NCI-H2171 (cell line): ENCODE measurements around the gene KLHDC8A.
"Not testable (repeated sequence)": the region's sequence is repeated elsewhere in the genome, so short reads cannot be mapped to it uniquely, and the experiment has no call there.

Experiments
- DNase-seq: peaks from one replicate; lab custom pipeline; 2025; lab: John Stamatoyannopoulos, UW

Gene KLHDC8A

GRCh38 chr1:205297546-205298177 is 59.1 kb downstream of the KLHDC8A start:
- not testable (repeated sequence) for DNase-seq

- no peak for DNase-seq
These were observed 60.6 kb downstream of the KLHDC8A start for GRCh38 chr1:205296154-205296553.

GRCh38 chr1:205294934-205295333 is 61.8 kb downstream of the KLHDC8A start:
- DNase-seq, result no peak

DNA sequence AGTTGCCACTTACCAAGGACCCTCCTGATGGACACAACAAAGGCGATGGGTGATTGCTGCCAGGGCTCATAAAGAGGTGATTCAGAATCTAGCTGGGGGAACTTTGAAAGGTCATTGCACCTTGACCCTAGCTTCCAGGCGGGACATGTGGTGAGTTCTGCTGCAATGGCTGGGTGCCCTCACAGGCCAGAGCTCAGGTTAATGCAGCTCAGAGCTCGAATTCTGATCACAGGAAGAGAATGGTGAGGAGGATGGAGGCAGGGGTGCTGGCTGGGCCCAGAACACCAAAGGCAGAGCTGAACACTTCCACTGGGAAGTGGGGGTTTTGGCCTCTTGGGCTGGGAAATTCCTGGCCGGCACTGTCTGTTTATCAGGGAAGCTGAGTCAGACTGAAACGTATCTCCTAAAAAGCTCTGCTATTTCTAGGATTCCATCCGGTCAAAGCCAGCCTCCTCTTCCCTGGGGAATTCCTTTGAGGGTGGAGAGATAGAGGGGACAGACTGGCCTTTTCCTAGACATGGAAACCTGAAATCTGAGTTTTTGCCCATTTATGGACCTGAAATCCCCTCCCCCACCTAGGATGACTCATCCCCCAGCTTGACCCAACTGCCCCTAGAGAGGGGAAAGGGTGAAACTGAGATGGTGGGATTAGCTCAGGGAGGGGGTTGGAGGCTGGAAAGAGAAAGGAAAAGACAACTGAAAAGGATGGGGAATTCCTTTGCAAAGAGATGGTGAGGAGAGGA is 62.4 kb downstream of the KLHDC8A start:
- no peak for DNase-seq

DNA sequence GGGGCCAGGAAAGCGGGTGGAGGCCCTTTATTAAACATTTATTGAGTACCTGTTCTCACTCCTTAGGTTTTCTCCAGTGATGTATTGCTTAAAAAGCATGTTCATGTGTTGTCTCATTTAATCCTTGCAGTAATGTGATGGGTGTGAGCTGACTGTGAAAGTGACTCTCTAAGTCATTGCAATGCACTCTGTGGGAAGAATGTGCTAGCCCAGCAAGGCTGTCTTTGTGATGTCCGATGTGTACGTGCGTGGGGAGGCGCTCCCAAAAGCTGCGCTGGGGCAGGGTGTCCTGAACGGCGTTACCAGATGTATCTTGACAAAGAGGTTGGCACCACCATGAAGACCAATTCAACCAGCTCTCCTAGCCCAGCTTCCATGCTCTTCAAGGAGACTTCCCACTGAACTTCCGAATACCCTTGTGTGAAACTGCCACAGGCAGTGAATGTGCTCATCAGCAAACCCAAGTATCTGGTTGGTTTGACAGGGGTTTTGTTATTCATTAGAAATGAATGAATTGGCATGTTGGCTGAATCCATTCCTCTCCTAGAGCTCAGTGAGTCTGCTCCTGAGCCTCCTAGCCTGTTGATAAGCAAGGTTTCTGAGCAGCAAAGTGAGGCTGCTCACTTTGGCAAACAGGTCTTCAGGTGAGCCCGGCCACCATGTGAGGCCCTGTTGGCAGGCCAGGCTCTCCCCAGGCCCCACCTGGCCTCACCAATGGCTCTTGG is 63.2 kb downstream of the KLHDC8A start:
- DNase-seq, result no peak

- no peak for DNase-seq
These were observed 65.1 kb downstream of the KLHDC8A start for GRCh38 chr1:205291596-205291995.

DNA sequence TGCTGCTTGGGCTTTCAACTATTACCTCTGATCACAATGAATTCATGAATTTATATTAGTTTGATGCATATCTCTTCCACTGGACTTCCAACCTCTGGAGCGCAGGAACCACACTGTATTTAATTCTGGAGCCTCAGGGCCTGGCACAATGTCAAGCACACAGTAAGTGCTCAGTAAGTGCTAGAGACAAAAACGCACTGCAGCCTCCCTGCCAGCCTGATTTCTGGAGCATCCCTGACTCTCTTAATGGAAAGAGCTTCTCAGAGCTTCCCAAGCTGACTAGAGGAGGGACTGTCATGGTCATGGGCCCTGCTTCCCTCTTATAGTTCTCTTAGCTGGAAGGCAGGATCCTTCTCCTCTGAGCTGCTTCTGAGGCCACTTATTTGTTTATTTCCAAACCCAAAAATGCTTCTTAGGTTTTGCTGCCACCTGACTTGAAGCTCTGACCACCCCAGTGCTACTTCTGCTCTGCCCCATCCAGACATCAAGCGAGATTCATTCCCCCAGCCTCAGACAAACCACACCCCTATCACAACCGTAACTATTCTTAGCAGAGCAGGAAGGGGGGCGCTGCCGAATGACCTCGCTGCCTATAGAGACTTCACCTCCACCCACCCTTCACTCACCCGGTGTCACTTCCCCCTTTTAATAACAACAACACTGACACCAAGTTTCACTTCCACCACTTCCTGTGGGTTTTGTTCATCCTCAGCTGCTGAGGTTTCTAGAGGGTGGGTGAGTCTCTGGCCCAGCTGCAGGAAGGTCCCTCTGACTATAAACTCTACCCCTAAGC is 68.8 kb downstream of the KLHDC8A start:
- no peak for DNase-seq

DNA sequence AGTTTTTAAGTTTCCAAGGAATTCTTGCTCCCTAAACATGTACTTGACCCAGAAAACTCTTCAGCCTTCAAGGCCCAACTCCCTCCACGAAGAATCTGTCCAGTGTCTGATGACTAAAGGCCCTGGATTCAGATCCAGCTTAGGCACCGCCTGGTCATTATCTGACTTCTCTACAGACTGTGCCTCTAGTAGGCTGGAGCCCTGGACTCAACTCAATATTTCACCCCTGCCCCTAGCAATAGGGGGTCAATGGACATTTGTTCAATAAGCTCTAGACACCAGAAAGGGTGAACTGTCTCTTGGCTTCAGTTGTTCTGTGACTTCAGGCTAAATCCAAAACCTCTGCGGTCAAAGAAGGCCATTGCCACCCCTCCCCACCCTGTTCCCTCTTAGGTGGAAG is 69.6 kb downstream of the KLHDC8A start:
- DNase-seq, result no peak

- DNase-seq, result no peak
These were observed 70.3 kb downstream of the KLHDC8A start for GRCh38 chr1:205286335-205286950.
